ENCODE data around the gene LPCAT2. TPM values are rescaled to one million over a fixed set of nuclear protein-coding genes. Genes with fewer than 3 reads are reported as not detected.

LPCAT2 gene
- total RNA-seq, 1 donor from 2014 or later, result 8.5 TPM

DNA sequence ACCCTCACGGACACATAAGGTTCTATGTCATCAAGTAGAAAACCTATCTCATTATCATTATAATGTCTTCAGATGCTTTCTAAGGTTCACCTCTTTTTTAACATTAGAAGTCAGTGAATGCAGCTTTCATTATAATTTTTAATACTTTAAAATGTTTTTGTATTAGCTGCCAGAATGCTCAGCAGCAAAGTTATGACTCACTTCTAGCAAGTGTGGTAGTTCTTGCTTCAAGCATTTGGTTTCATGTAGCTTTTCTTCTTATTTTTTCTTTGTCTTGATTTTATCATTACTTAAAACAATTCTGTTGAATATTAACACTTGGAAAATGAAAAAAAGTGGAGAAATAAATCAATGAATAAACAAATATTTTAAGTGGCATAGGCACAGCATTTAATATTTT is 23.4 kb downstream of the LPCAT2 start:
- no peak for DNase-seq (ENCODE audit: low spot score)
- intact Hi-C loops (cut with DNase I), result no loop called here

- intact Hi-C loops (cut with DNase I), result no loop called here
- DNase-seq (ENCODE audit: low spot score), result no peak
Observed at GRCh38 chr16:55534756-55535155, 25.9 kb downstream of the LPCAT2 start.

DNA sequence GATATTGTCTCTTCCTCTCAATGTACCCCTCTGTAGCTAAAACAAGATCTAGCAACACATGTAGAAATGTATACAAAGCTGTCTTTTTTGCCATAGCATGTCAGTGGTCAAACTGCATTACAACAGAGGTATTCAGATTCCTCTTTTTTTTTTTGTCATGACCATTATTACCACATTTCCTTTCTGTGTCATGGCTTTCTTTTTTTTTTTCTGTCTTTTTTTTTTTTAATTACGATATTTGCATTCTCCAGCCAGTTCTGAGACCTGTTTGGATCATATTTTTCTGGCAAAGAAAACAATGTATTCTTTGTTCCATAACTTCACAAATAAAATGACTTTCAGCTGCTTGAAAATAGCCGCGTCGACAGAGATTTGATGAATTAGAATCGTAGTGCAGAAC is 30.2 kb downstream of the LPCAT2 start:
- no peak for DNase-seq (ENCODE audit: low spot score)
- intact Hi-C loops (cut with DNase I), result loop anchor here (2.0 kb wide), 1 partner anchor 68 kb away; no protein-coding TSS in a partner anchor

- DNase-seq (ENCODE audit: low spot score), result no peak
- intact Hi-C loops (cut with DNase I), result loop anchor here (2.0 kb wide), 1 partner anchor 69 kb away; no protein-coding TSS in a partner anchor
Observed at GRCh38 chr16:55539488-55539887, 30.6 kb downstream of the LPCAT2 start.

DNA sequence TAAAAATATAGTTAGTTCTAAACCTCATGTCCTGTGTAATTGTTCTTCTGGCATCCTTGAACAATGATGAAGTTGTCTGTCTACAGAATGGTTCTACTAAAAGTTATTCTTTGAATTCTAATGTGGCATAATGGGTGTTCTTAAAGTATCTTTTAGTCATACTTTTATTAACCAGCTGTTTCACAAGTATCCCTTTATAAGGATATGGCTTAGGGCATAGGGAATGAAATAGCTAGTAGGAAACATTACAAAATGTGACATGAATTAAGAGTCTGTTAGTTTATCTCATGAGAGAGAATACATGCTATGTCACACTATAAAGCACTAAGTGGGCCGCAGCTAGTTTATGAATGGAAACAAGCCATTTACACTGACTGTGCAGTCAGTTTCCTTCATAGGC is 31.3 kb downstream of the LPCAT2 start:
- intact Hi-C loops (cut with DNase I), result loop anchor here (5.0 kb wide), 2 partner anchors 43 to 162 kb away; no protein-coding TSS in a partner anchor

DNA sequence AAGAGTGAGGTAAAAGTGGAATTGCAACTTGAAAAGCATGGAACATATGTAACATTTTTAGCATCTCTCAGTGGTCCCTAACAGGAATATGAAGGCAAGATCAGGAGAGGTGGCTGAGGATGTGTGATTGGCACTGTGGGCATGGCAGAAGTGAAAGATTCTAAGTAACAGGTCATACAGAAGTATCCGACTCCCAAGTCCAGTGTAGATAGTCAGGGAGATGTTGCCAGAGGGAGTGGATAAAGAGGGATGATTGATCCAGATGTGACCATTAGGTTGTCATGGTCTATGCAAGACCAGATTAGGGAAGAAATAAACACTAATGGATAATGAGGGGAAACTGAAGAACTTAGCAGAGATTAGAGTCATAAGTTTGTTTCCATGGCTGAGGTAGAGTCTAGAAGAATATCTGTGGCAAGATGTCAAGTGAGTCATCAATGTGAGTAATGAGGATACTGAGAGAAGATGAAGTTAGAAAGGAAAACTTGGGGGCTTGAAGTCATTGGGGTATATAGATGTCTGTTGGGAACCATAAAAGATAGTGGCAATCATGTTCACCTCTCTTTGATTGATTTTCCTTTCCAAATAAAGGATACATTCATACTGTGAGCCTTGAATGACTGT is 33.7 kb downstream of the LPCAT2 start:
- DNase-seq (ENCODE audit: low spot score), result no peak
- intact Hi-C loops (cut with DNase I), result loop anchor here (1.0 to 5.0 kb wide), 3 partner anchors 45 to 160 kb away; no protein-coding TSS in a partner anchor

More for the DNA sequence above, 31.3 kb downstream of the LPCAT2 start:
- no peak for DNase-seq (ENCODE audit: low spot score)

DNA sequence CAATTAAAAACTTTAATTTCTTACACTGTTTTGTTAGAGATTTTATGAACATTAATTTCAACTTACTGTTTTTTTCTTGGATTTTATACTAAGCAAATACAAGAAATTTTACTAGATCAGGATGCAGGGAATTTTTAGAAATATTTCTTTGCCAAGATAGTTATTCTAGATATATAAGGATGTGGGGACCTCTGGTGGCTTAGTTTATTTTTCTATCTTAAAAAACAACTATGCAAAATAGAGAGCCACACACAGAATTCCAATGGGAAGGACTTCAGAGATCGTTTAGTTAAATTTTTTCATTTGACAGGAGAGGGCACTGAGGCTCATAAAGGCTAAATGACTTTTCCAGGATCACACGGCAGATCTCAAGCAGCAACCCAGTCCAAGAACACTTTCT is 34.6 kb downstream of the LPCAT2 start:
- intact Hi-C loops (cut with DNase I), result loop anchor here (1.0 to 5.0 kb wide), 3 partner anchors 46 to 159 kb away; no protein-coding TSS in a partner anchor
- DNase-seq (ENCODE audit: low spot score), result no peak

DNA sequence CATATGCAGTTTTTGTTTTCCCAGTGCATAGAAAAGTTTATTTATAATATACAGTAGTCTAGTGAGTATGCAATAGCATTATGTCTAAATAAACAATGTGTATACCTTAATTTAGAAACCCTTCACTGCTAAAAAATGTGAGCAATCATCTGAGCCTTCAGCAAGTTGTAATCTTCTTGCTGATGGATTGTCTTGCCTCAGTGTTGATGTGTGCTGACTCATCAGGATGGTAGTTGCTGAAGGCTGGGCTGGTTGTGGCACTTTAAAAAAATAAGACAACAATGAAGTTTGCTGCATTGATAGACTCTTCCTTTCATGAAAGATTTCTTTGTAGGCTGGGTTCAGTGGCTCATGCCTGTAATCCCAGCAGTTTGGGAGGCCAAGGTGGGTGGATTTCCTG is 43.7 kb downstream of the LPCAT2 start:
- intact Hi-C loops (cut with DNase I), result no loop called here
- no peak for DNase-seq (ENCODE audit: low spot score)

DNA sequence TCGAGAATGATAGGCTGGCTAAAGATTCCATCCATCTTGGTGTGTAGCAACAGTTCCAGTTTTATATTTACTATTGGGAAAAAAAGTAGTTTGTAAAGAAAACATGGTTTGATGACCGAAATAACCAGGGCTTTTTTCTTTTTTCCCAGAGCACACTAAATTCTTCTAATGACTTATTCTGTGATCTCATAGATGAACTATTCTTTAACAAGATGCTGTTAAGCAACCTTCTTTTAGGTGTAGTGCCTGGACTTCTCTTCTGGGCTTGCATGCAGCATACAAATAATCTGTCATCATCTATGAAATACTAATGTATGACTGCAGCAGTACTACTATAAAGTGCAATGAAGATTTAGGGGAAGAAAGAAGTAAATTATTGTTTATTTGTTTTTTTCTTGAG is 46.6 kb downstream of the LPCAT2 start:
- intact Hi-C loops (cut with DNase I), result no loop called here
- no peak for DNase-seq (ENCODE audit: low spot score)

DNA sequence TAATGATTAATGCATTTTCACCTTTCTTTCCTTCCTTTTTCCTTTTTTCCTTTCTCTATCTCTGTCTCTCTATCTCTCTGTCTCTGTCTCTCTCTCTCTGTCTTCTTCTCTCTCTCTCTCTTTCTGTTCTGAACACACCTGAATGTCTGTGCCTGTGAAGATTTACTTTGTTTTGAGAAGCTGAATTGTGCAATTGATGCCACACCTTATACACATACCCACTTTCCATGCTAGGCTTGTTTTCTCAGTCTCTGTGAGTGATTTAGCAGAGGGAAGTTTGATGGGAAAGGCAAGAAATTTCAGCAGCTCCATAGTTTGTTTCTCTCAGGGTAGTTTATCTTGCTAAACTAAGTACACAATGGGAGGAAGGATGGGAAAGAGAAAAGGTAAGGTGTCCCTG is 48.3 kb downstream of the LPCAT2 start:
- no peak for DNase-seq (ENCODE audit: low spot score)
- intact Hi-C loops (cut with DNase I), result no loop called here

DNA sequence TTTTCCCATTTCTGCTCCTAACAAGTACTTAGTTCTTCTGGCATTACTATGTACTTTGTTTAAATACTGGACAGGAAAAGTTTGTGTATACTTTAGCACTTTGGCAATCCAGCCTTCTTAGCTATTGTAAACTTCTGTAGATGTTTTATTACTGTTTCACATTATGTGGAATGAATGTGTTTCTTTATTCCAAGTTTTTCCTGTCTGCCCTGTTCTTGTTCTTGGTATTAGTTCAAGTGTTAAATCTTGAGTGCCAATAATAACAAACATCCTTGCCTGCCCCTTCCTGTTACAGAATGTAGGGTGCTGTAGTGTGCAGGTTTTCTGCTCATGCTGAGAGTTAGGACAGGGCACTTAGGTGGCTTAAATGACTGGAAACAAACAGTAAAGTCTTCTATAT is 50.4 kb downstream of the LPCAT2 start:
- no peak for DNase-seq (ENCODE audit: low spot score)
- intact Hi-C loops (cut with DNase I), result no loop called here

DNA sequence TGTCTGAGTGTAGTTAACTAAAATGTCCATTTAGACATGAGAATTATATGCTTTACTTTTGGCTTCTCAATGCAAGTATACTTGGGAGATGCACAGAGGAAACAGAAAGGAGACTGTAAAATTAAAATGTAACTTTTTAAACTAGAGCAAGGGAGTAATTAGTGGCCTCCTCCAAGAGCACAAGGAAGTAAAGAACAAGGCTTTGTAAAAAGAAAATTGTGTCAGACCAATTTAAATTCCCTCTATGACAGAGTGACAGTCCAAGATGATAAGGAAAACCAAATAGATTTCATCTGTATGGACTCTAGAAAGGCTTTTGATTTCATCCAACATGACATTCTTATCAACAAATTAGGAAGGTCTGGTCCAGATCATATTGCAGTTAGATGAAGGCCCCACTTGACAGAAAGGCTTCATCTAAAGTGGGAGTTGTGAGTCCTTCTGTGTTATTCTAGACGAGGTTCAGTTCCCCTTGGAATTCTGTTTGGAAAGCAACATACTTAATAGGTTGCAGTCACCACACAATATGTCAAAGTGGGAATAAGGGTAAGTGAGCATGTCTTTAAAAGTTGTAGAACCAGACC is 51.2 kb downstream of the LPCAT2 start:
- no peak for DNase-seq (ENCODE audit: low spot score)
- intact Hi-C loops (cut with DNase I), result no loop called here

DNA sequence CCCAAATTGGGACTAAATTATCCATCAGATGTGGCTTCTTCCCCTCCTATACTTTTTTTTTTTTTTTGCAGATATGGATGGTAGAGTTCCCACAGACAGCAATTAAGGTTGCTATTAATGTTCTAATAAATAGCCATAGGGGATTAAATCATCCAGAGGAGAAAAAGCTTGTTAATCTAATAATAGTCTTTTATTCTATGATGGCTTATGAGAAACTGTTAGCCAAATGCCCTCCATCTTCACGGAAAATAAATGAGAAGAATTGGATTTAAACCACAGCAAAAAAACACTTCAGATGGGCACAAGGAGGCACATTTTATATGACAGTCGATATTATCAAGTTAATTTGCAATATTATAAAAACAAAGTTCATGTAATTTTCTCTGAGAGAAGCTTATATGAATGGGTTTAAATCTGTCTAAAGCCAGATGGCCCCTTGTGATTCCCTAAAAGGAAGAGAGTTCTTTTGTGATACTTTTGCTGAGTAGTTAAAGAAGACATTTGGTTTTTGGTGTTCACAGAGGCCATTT is 52.5 kb downstream of the LPCAT2 start:
- no peak for DNase-seq (ENCODE audit: low spot score)
- intact Hi-C loops (cut with DNase I), result no loop called here

DNA sequence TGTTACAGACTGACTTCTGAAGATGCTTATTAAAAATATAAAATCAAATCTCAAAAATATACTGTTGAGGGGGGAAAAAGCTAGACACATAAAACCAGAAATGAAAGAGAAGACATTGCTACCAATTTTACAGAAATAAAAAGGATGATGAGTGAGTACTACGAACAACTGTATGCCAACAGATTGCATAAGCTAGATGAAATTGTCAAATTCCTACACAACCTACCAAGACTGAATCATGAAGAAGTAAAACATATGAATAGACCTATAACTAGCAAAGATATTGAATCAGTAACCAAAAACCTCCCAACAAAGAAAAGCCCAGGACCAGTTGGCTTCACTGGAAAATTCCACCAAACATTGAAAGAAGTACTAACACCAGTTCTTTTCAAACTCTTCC is 54.1 kb downstream of the LPCAT2 start:
- intact Hi-C loops (cut with DNase I), result no loop called here
- DNase-seq (ENCODE audit: low spot score), result no peak

DNA sequence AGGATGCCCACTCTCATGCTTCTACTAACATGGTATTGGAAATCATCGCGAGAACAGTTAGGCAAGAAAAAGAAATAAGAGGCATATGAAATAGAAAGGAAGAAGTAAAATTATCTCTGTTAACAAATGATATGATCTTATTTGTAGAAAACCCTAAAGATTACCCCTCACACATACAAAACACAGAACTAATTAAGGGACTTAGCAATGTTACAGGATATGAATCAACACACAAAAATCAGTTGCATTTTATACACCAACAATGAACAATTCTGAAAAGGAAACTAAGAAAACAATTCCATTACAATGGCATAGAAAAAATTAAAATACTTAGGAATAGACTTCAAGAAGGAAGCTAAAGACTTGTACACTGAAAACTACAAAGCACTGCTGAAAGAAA is 54.9 kb downstream of the LPCAT2 start:
- intact Hi-C loops (cut with DNase I), result no loop called here
- DNase-seq (ENCODE audit: low spot score), result no peak

GRCh38 chr16:55565086-55565485 is 56.2 kb downstream of the LPCAT2 start:
- DNase-seq (ENCODE audit: low spot score), result no peak
- intact Hi-C loops (cut with DNase I), result no loop called here

DNA sequence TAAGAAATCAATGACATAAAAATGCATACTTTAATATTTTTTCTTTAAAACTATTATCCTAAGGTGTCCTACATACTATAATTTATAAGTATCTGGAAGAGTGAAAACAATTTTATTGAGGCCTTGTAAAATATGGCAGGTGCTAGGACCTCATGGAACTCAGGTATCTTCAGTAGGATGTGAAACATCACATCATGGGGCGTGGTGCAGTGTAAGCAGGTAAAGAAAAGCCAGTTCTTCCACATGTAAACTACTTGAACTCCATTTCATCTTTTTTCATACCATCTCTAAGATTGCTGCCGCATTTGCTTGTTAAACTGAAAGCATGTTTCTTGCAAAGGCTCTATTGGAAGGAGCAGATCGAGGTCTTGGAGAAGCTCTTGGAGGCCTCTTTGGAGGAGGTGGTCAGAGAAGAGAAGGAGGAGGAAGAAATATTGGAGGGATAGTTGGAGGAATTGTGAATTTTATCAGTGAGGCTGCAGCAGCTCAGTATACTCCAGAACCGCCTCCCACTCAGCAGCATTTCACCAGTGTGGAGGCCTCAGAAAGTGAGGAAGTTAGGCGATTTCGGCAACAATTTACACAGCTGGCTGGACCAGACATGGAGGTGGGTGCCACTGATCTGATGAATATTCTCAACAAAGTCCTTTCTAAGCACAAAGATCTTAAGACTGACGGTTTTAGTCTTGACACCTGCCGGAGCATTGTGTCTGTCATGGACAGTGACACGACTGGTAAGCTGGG is 57.7 kb downstream of the LPCAT2 start, which contains the start of gene CAPNS2:
Gene CAPNS2 (plus strand): TSS at position 253 of the 744 bp plus-strand sequence. CDS start 73 bp downstream, at position 326.
- DNase-seq (ENCODE audit: low spot score), result no peak
- intact Hi-C loops (cut with DNase I), result no loop called here

DNA sequence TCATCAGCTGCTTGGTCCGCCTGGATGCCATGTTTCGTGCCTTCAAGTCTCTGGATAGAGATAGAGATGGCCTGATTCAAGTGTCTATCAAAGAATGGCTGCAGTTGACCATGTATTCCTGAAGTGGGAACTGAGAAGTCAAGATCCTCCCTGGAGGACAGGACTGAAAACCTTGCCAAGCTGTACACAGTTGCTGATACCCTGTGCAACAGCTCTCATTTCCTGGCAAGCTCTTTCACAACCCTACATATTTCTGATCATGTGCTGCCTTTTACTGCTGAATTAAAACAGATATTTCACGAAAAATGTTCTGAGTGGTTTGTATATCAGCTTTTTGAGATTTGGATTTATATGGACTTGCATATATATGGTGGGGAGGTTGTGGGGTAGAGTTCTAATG is 58.5 kb downstream of the LPCAT2 start:
- no peak for DNase-seq (ENCODE audit: low spot score)
- intact Hi-C loops (cut with DNase I), result no loop called here

- no peak for DNase-seq (ENCODE audit: low spot score)
- intact Hi-C loops (cut with DNase I), result no loop called here
Observed at GRCh38 chr16:55568207-55568606, 59.3 kb downstream of the LPCAT2 start.

DNA sequence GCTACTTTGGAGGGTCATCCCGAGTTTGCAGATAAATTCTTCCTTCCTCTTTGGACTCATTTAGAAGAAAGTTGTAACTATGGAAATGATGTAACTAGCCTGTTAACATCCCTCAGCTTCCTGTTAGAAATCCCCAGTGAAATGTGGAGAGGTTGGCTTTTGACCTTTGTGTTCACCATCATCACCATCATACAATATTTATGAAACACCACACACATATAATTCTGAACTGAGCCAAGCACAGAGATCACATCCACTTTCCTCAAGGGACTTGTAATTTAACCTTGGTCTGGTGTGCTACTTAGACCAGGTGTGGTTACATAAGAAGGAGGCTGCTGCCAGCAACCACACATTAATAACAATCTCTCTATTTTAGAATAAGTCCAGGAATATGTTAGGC is 60.2 kb downstream of the LPCAT2 start:
- intact Hi-C loops (cut with DNase I), result no loop called here
- no peak for DNase-seq (ENCODE audit: low spot score)
